ENCODE measurements around the gene CITED2. TPM values are rescaled to one million over a fixed set of nuclear protein-coding genes. Genes with fewer than 3 reads are reported as not detected.
A peak's percentile ranks its signal among the peaks of the same experiment; 100 is the strongest.

Gene CITED2
- total RNA-seq, 4 donors from 2014 or later: 70.8 to 395 (median 345) TPM

- in situ Hi-C loops (cut with MboI; ENCODE audit: low sequenced_read_pairs in 4 of 4): no loop called here
- no peak for ATAC-seq
- Histone ChIP-seq H3K9me3 (no peaks in the 10 kb centered on the region), H3K4me1 (peaks cover 14 to 43% of the 10 kb centered on the region in 2 donors), H3K36me3 (no peaks in the 10 kb centered on the region), H3K27ac (peak overlapping the region in 3 of 4 donors; percentile 6 to 56 (median 28)), H3K4me3 (no peak overlapping the region), H3K27me3 (no peaks in the 10 kb centered on the region)
- TF ChIP-seq POLR2A (IDR thresholded peaks at IDR 0.05) (no peak), CTCF (IDR thresholded peaks at IDR 0.05 in 4 of 5, conservative IDR thresholded peaks at IDR 0.05 in 1 of 5) (no peak)
- no peak for DNase-seq
- intact Hi-C loops (cut with DNase I; ENCODE audit: low total_unique reads): loop anchor here (2.0 to 5.0 kb wide), 2 partner anchors 44 to 85 kb away; no protein-coding TSS in a partner anchor
Observed at GRCh38 chr6:139337001-139337400, 37.4 kb downstream of the CITED2 start.

GRCh38 chr6:139336488-139336887 is 38.0 kb downstream of the CITED2 start:
- ATAC-seq: peak in 1 of 2 donors; percentile 14
- H3K27ac ChIP-seq: peak overlapping the region in 3 of 4 donors; percentile 26 to 56 (median 28)

GRCh38 chr6:139335447-139336210 is 38.8 kb downstream of the CITED2 start:
- TF ChIP-seq POLR2A (IDR thresholded peaks at IDR 0.05) (no peak), CTCF (IDR thresholded peaks at IDR 0.05 in 4 of 5, conservative IDR thresholded peaks at IDR 0.05 in 1 of 5) (no peak)

More at GRCh38 chr6:139336488-139336887, 38.0 kb downstream of the CITED2 start:
- intact Hi-C loops (cut with DNase I; ENCODE audit: low total_unique reads) (loop anchor here (2.0 to 5.0 kb wide), 2 partner anchors 44 to 84 kb away; no protein-coding TSS in a partner anchor), in situ Hi-C loops (cut with MboI; ENCODE audit: low sequenced_read_pairs in 4 of 4) (no loop called here)
- DNase-seq: peak; percentile 38 to 45
- TF ChIP-seq POLR2A (IDR thresholded peaks at IDR 0.05) (no peak), CTCF (IDR thresholded peaks at IDR 0.05 in 4 of 5, conservative IDR thresholded peaks at IDR 0.05 in 1 of 5) (no peak)
- no peak overlapping the region for H3K4me3 ChIP-seq
- no peaks in the 10 kb centered on the region for H3K9me3 ChIP-seq
- no peaks in the 10 kb centered on the region for H3K27me3 ChIP-seq
- no peaks in the 10 kb centered on the region for H3K36me3 ChIP-seq
- H3K4me1 ChIP-seq: peaks cover 14 to 43% of the 10 kb centered on the region in 2 donors

GRCh38 chr6:139334806-139335446 is 39.5 kb downstream of the CITED2 start:
- intact Hi-C loops (cut with DNase I; ENCODE audit: low total_unique reads) (loop anchor here (5.0 kb wide), 1 partner anchor 83 kb away; no protein-coding TSS in a partner anchor), in situ Hi-C loops (cut with MboI; ENCODE audit: low sequenced_read_pairs in 4 of 4) (no loop called here)
- ATAC-seq (peak; percentile 49 to 53), DNase-seq (peak in 1 of 2 donors; percentile 23)
- peaks cover 14 to 43% of the 10 kb centered on the region in 2 donors for H3K4me1 ChIP-seq
- H3K27ac ChIP-seq: peak overlapping the region; percentile 26 to 69 (median 52)
- no peak overlapping the region for H3K4me3 ChIP-seq
- TF ChIP-seq CTCF (IDR thresholded peaks at IDR 0.05 in 4 of 5, conservative IDR thresholded peaks at IDR 0.05 in 1 of 5) (no peak), POLR2A (IDR thresholded peaks at IDR 0.05) (no peak)
- H3K36me3 ChIP-seq: no peaks in the 10 kb centered on the region
- H3K9me3 ChIP-seq: no peaks in the 10 kb centered on the region
- no peaks in the 10 kb centered on the region for H3K27me3 ChIP-seq

More at GRCh38 chr6:139335447-139336210, 38.8 kb downstream of the CITED2 start:
- ATAC-seq (no peak), DNase-seq (no peak)
- no peaks in the 10 kb centered on the region for H3K9me3 ChIP-seq
- H3K36me3 ChIP-seq: no peaks in the 10 kb centered on the region
- intact Hi-C loops (cut with DNase I; ENCODE audit: low total_unique reads) (loop anchor here (2.0 to 5.0 kb wide), 2 partner anchors 43 to 83 kb away; no protein-coding TSS in a partner anchor), in situ Hi-C loops (cut with MboI; ENCODE audit: low sequenced_read_pairs in 4 of 4) (no loop called here)
- peak overlapping the region; percentile 26 to 69 (median 52) for H3K27ac ChIP-seq
- no peaks in the 10 kb centered on the region for H3K27me3 ChIP-seq
- H3K4me3 ChIP-seq: no peak overlapping the region
- peaks cover 14 to 43% of the 10 kb centered on the region in 2 donors for H3K4me1 ChIP-seq
